Mammary epithelial cell (primary cell): ENCODE data around the gene IL6ST.

Experiments
- EZH2 ChIP-seq: IDR thresholded peaks from 2 replicates; pipeline ENCODE4 v1.6.1; 2012; ENCODE audit warnings: low read length, inconsistent platforms, borderline replicate concordance
- TF ChIP-seq, protein P1 (sequence below), 2 donors: IDR thresholded peaks in 1 of 2; conservative IDR thresholded peaks in 1 of 2; 2 replicates each; pipeline ENCODE4 v1.5.1; 2011 to 2012; ENCODE audit warnings: inconsistent platforms in 2 of 2, low read length in 2 of 2, mild to moderate bottlenecking in 2 of 2, control low read depth in 1 of 2, low read depth in 1 of 2; ENCODE audit not compliant: insufficient read depth in 1 of 2; ENCODE audit errors: extremely low read depth in 1 of 2

DNA sequence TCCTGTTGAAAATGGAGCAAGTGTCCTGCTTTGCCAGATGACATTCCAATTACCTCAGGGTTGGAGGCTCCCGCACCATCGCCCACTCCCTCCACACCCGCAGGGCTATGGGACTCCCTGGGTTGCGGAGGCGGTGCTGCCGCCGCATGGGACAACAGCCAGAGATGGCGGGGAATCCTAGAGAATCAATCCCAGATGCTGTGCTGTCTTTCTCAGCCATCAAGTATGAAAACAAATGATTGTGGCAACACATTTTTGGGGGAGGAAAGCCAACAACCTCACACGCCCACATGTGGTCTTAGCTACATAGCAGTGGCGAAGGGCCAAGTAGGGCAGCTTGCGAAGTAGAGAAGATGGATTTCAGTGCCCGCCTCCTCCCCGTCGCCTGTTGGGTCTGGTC is 96.9 kb downstream of the IL6ST start:
- no peak for TF ChIP-seq EZH2
- TF ChIP-seq, protein P1, sequence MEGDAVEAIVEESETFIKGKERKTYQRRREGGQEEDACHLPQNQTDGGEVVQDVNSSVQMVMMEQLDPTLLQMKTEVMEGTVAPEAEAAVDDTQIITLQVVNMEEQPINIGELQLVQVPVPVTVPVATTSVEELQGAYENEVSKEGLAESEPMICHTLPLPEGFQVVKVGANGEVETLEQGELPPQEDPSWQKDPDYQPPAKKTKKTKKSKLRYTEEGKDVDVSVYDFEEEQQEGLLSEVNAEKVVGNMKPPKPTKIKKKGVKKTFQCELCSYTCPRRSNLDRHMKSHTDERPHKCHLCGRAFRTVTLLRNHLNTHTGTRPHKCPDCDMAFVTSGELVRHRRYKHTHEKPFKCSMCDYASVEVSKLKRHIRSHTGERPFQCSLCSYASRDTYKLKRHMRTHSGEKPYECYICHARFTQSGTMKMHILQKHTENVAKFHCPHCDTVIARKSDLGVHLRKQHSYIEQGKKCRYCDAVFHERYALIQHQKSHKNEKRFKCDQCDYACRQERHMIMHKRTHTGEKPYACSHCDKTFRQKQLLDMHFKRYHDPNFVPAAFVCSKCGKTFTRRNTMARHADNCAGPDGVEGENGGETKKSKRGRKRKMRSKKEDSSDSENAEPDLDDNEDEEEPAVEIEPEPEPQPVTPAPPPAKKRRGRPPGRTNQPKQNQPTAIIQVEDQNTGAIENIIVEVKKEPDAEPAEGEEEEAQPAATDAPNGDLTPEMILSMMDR (conservative IDR thresholded peaks at IDR 0.05 in 1 of 2, IDR thresholded peaks at IDR 0.05 in 1 of 2; ENCODE audit: extremely low read depth in 1 of 2, insufficient read depth in 1 of 2, low read depth in 1 of 2, low read length in 2 of 2) = no peak
